A172 (cell line): ENCODE data around the gene GPATCH2. TPM values are rescaled to one million over a fixed set of nuclear protein-coding genes. Genes with fewer than 3 reads are reported as not detected.
A peak's percentile ranks its signal among the peaks of the same experiment; 100 is the strongest.
"Not testable (repeated sequence)": the region's sequence is repeated elsewhere in the genome, so short reads cannot be mapped to it uniquely, and the experiment has no call there.

Source experiments
- DNase-seq: peaks from one replicate; pipeline ENCODE4 v3.0.0-alpha.2; 2015; ENCODE audit warnings: low spot score
- total RNA-seq: library from RNA; depleted of rRNA; stranded (reverse); fragments of >200 nt; shearing (Covaris generic); gene quantifications from 2 replicates; pipeline ENCODE4 v1.2.3, GENCODE V29; 2014

The GPATCH2 gene
- total RNA-seq, 1 experiment from 2014 or later = 31.5 TPM

GRCh38 chr1:217584286-217584811 is 46.5 kb downstream of the GPATCH2 start:
- not testable (repeated sequence) for DNase-seq

- no peak for DNase-seq
These were observed 53.6 kb downstream of the GPATCH2 start for GRCh38 chr1:217577336-217577735.

- no peak for DNase-seq
These were observed 56.5 kb downstream of the GPATCH2 start for GRCh38 chr1:217574265-217574949.

- DNase-seq = no peak
These were observed 61.9 kb downstream of the GPATCH2 start for GRCh38 chr1:217569021-217569420.

DNA sequence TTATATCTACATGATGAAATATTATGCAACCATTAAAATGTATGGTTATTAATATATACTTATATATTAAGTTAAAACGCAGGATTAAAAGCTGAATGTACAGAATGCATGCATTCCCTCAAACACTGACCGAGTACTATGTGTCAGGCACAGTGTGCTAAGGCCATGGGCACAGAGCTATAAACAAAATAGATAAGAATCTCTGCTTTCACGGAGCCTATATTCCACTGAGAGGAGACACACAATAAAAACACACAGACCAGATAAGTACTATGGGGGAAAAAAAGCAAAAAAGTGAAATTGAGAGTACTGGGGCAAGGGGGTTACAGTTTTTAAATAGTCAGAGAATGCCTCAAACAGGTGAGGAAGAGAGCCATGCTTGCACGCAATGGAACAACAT is 62.7 kb downstream of the GPATCH2 start:
- no peak for DNase-seq

DNA sequence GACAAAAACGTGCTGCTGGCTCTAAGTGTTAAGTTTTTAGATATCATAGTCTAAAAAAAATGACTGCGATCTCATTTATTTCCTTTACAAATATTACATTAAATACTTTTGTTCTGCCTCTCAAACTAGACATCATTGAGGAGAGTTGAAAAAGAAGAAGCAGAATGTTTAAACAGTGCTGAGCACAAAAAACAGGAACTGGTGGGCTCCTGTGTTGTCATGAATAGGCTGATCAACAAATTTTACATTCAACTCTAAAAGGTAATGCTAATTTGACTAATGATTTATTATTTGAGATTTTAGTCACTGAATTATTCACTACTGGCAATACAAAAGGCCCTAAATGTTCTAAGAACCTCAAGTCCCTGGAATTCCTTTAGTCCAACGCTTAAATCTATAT is 66.1 kb downstream of the GPATCH2 start:
- no peak for DNase-seq

GRCh38 chr1:217564207-217564606 is 66.7 kb downstream of the GPATCH2 start:
- no peak for DNase-seq

- DNase-seq = no peak
These were observed 67.7 kb downstream of the GPATCH2 start for GRCh38 chr1:217563179-217563578.

GRCh38 chr1:217562229-217562878 is 68.5 kb downstream of the GPATCH2 start:
- DNase-seq = peak; percentile 79

DNA sequence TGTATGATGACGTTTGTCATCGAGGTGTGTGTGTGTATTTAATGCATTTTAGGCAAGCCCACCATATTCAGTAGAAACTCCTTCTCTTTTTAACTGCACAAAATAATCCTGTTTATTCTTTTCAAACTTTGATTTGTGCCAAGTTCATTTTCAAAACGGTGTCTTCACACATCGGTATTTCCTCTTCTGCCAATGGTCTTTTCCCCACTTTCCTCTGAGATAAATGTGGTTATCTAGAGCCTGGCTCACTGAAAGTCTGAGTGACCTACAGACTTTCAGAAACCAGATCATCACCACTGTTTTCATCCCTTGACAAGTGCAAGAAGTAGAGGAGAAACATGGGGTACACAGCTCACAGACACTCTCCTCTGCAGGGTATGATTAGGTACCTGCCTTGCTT is 69.4 kb downstream of the GPATCH2 start:
- DNase-seq = no peak

DNA sequence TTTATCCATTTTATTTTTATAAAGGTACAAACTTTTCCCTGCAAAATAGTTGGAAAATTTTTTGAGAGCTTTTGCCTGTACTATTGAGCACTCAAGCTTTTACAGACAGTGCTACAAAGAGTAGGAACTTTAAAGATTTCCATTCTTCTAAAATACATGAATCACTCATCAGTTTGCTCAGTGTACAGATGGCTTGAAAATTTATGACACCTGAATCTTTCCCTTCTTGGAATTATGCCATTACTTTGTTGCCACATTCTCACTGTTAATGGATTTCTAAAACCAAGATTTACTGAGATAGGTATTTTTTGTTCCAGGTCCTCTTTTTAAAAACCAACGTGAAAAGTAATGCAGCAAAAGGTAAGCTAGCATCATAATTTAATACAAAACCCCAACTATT is 76.0 kb downstream of the GPATCH2 start:
- no peak for DNase-seq

DNA sequence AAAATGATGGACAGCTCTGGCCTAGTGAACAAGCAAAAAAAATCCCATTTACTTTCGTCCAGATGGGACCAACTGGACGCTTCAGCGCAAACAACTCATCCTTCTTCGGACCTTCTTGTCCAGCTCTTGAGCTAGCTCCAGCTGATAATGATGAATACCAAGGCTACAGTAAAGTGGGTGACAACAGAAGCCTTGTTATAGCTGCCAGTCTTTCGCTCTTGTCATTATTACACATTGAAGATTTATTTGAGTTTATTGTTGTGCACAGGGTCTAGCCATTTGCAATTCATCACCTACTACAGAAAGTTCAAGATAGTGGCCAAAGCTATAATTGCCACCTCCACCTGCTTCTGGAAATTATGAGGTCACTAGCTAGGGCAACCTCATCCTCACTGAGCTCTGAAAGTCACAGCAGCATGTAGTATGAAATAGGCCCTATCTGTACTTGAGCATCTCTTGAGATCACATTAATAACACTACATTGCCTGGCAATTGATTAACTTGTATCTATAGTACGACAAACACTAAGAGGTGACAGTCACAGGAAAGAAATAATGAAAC is 76.9 kb downstream of the GPATCH2 start:
- no peak for DNase-seq

- no peak for DNase-seq
These were observed 78.4 kb downstream of the GPATCH2 start for GRCh38 chr1:217552339-217552951.

DNA sequence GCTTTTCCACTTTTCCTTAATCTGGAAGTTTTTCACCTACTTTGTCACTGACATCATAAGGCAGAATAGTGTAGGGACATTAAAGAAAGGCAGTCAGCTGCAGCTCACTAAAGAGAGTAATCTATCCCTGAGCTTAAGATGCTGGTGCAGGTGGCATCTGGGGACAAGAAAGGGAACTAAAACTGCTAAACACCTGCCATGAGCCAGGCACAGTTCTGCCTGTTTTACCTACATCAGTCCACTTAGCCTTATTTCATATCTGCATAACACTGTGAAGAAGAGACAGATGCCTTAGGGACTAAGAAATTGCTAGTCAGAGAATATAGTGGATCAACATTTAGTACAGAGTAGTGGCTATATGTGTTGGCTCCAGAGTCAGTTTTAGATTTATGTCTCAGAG is 88.1 kb downstream of the GPATCH2 start:
- DNase-seq = no peak

- no peak for DNase-seq
These were observed 88.6 kb downstream of the GPATCH2 start for GRCh38 chr1:217542136-217542777.

DNA sequence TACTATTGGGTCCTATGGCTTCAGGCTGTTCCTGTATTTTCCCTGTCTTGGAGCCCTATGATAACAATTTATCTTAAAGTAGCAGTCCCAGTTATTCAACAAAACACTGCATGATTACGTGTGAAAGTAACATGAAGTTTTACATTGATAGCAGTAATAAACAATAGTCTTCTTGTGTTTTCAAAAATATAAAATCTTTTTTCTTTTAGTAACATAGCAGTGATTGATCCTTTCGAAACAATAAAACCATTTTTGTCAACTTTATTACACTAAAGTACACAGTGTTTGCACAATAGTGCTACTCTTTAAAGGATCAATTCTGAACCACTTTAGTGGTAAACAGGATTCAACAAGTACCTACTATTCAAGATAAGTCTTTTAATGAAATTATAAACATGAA is 90.6 kb downstream of the GPATCH2 start:
- no peak for DNase-seq

- DNase-seq = no peak
These were observed 91.4 kb downstream of the GPATCH2 start for GRCh38 chr1:217539510-217539909.

- no peak for DNase-seq
These were observed 95.1 kb downstream of the GPATCH2 start for GRCh38 chr1:217535601-217536377.

DNA sequence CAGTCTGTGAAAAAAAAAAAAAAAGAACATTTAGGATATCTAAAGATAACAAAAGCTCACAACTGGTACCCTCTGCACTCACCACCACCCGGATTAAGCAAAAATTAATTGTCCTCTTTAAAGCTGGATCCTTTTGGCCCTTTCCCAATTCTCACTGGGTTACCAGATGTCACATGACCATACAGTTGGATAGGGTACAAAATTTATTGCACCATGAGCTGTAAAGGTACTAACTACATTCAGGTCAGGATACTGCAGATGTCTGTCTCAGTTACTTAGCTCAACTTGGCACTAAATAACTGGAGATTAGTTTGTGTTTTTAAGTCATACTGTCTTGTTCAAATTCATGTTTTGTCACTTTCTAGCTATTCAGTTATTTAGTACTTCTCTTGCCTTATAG is 96.3 kb downstream of the GPATCH2 start:
- no peak for DNase-seq

- DNase-seq = no peak
These were observed 102.6 kb downstream of the GPATCH2 start for GRCh38 chr1:217528271-217528670.

- DNase-seq = no peak
These were observed 103.7 kb downstream of the GPATCH2 start for GRCh38 chr1:217527151-217527550.
